Stimulated activated CD8-positive, alpha-beta memory T cell treated with anti-CD3 and anti-CD28 coated beads, Interleukin-2, amount 100 ng/mL, for 48 hours (primary cell): ENCODE data around the gene OR52K2.
"Not testable (repeated sequence)": the region's sequence is repeated elsewhere in the genome, so short reads cannot be mapped to it uniquely, and the experiment has no call there.

Experiments
- DNase-seq, 2 donors: peaks; one replicate each; pipeline ENCODE4 v3.0.0-alpha.2; 2020; ENCODE audit warnings: low read depth in 2 of 2

Gene OR52K2

DNA sequence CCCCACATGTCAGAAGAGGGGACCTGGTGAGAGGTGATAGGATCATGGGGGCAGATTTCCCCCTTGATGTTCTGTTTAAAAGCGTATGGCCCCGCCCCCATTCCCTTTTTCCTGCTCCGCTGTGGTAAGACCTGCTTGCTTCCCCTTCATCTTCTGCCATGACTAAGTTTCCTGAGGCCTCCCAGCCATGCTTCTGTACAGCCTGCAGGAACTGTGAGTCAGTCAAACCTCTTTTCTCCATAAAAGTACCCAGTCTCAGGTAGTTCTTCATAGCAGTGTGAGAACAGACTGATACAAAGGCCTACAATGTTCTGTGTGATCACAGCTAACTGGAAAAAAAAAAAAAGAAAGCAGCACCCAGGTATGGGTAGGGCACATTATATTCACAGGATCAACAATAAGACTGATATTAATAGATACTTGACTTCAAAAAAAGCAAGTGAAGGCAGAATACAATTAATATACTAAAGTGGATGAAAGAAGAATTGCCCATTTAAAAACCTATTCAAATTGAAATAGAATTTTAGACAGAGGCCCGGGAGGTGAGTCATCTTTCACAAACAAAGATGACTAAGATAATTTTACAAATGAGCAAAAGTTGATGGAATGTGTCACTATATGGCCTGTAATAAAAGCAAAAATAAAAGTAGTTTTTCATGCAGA lies 31.6 kb downstream of the OR52K2 start:
- DNase-seq = no peak

GRCh38 chr11:4481240-4481582 lies 32.1 kb downstream of the OR52K2 start:
- DNase-seq = no peak

GRCh38 chr11:4482445-4482844 lies 33.4 kb downstream of the OR52K2 start, which contains the start of gene OR52K1:
OR52K1 (plus strand) TSS chr11:4482646; CDS start chr11:4488901, 6,255 bp downstream.
- DNase-seq = no peak

DNA sequence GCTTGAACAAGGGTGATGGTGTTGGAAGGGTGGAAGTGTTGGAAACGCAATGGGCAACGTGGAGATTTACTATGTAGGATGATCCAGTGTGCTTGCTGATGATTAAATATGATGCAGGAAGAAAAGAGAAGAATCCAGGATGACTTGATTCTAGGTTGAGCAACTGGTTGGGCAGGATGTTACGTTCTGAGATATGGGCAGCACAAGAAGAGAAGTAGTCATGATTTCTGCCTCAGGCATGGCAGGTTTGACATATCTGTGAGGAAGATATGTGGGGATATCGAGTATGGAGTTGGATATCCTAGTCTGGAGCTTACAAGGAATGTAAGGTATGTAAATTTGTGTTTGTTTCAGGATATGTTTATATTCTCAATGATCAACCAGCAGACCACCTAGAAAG lies 35.2 kb downstream of the OR52K2 start:
- DNase-seq = no peak

GRCh38 chr11:4491405-4491804 lies 42.3 kb downstream of the OR52K2 start:
- not testable (repeated sequence) for DNase-seq

DNA sequence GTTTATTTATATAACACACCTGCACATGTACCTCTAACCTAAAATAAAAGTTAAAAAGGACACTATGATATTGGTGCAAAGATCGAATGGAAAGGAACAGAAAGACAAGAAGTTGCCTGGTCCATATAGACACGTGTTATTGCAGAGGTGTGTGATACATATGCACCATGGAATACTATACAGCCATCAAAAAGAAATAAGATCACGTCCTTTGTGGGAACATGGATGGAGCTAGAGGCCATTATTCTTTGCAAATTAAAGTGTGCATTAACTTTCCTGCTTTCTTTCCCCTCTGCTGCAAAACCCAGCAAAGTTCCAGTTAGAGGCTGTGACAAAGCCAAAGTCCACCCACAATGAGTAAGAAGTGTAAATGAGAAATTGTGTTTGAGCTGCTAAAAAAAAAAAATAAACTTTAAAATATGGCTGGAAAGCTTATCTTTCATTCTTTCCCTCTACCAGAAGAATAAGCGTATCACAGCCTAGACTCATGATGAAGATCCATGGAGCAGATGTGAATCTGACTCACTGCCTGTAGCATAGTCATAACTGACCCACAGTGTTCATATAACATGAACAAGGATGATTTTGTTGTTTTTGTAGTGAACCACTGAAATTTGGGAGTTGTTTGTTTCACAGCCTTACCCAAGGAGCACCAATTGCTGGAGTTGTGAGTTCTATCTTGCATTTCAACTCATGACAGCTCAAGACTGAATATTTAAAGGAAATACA lies 42.9 kb downstream of the OR52K2 start:
- DNase-seq = no peak

DNA sequence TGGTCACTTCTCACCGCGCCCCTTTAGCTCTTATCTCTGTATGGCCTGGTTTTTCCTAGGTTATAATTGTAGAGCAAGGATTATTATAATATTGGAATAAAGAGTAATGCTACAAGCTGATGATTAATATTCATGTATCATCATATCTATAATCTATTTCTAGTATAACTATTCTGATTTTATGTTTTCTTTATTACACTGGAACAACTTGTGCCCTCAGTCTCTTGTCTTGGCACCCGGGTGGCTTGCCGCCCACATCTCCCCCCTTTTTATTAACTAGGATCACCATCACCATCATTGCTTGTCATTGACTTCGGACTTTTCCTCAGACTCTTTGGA lies 44.4 kb downstream of the OR52K2 start:
- no peak for DNase-seq

- no peak for DNase-seq
Measured at GRCh38 chr11:4495487-4495886, 46.4 kb downstream of the OR52K2 start.

- no peak for DNase-seq
Measured at GRCh38 chr11:4495986-4496385, 46.9 kb downstream of the OR52K2 start.

- no peak for DNase-seq
Measured at GRCh38 chr11:4496557-4497248, 47.6 kb downstream of the OR52K2 start.
